ENCODE results near the gene SLC5A11. TPM values are rescaled to one million over a fixed set of nuclear protein-coding genes. Genes with fewer than 3 reads are reported as not detected.

SLC5A11 gene
- total RNA-seq, 4 donors from 2014 or later, result 6.8 TPM; not detected in 3

- no peaks in the 10 kb centered on the region for H3K9me3 ChIP-seq
- H3K4me3 ChIP-seq, result no peak overlapping the region
- intact Hi-C loops (cut with DNase I; ENCODE audit: low total_unique reads), result no loop called here
- H3K4me1 ChIP-seq, result no peaks in the 10 kb centered on the region
- no peak for TF ChIP-seq CTCF (IDR thresholded peaks at IDR 0.05)
- TF ChIP-seq POLR2AphosphoS5 (IDR thresholded peaks at IDR 0.05), result no peak
- no peak for TF ChIP-seq EP300 (IDR thresholded peaks at IDR 0.05; ENCODE audit: low read depth)
- TF ChIP-seq POLR2A (IDR thresholded peaks at IDR 0.05), result no peak
- no peaks in the 10 kb centered on the region for H3K27me3 ChIP-seq
- in situ Hi-C loops (cut with MboI; ENCODE audit: low pct_ligation_motif_present in 1 of 4, low pct_unique_long_range_greater_than_20kb in 1 of 4, low sequenced_read_pairs in 3 of 4), result loop anchor here in 1 of 4 donors (25.0 kb wide), 1 partner anchor 259 kb away; no protein-coding TSS in a partner anchor
- peaks cover 0 to 79% (median 32%) of the 10 kb centered on the region in 4 donors for H3K36me3 ChIP-seq
- 80 to 89% methylated on average over 3 to 9 of the region's 9 CpGs for WGBS, 2 donors (ENCODE audit: low coverage in 1 of 2)
- H3K27ac ChIP-seq, result no peak overlapping the region
- DNase-seq, result no peak
Observed at GRCh38 chr16:24821129-24821528, 24.6 kb upstream of the SLC5A11 start.

- Histone ChIP-seq H3K27ac (peak overlapping the region in 2 of 4 donors; percentile 2 to 5), H3K27me3 (no peaks in the 10 kb centered on the region), H3K4me3 (no peak overlapping the region), H3K9me3 (no peaks in the 10 kb centered on the region), H3K36me3 (peaks cover 0 to 78% (median 30%) of the 10 kb centered on the region in 4 donors), H3K4me1 (no peaks in the 10 kb centered on the region)
- no peak for DNase-seq
- in situ Hi-C loops (cut with MboI; ENCODE audit: low pct_ligation_motif_present in 1 of 4, low pct_unique_long_range_greater_than_20kb in 1 of 4, low sequenced_read_pairs in 3 of 4), result loop anchor here in 1 of 4 donors (25.0 kb wide), 1 partner anchor 260 kb away; no protein-coding TSS in a partner anchor
- TF ChIP-seq POLR2AphosphoS5 (IDR thresholded peaks at IDR 0.05) (peak in 2 of 3 donors; percentile 34 to 52), EP300 (IDR thresholded peaks at IDR 0.05; ENCODE audit: low read depth) (no peak)
- intact Hi-C loops (cut with DNase I; ENCODE audit: low total_unique reads), result no loop called here
- 83% methylated on average over 10 of the region's 10 CpGs; no CpG with 5 or more reads in 1 of the 2 donors for WGBS, 2 donors (ENCODE audit: low coverage in 1 of 2)
Observed at GRCh38 chr16:24822542-24822941, 23.2 kb upstream of the SLC5A11 start.

GRCh38 chr16:24822974-24823373 is 22.8 kb upstream of the SLC5A11 start:
- intact Hi-C loops (cut with DNase I; ENCODE audit: low total_unique reads) (no loop called here), in situ Hi-C loops (cut with MboI; ENCODE audit: low pct_ligation_motif_present in 1 of 4, low pct_unique_long_range_greater_than_20kb in 1 of 4, low sequenced_read_pairs in 3 of 4) (loop anchor here in 1 of 4 donors (25.0 kb wide), 1 partner anchor 261 kb away; no protein-coding TSS in a partner anchor)
- peak overlapping the region in 1 of 4 donors; percentile 5 for H3K27ac ChIP-seq
- 78% methylated on average over 8 of the region's 8 CpGs; no CpG with 5 or more reads in 1 of the 2 donors for WGBS, 2 donors (ENCODE audit: low coverage in 1 of 2)
- TF ChIP-seq POLR2AphosphoS5 (IDR thresholded peaks at IDR 0.05) (no peak), POLR2A (IDR thresholded peaks at IDR 0.05) (no peak), EP300 (IDR thresholded peaks at IDR 0.05; ENCODE audit: low read depth) (no peak), CTCF (IDR thresholded peaks at IDR 0.05) (no peak)
- peaks cover 0 to 78% (median 32%) of the 10 kb centered on the region in 4 donors for H3K36me3 ChIP-seq
- H3K4me1 ChIP-seq, result no peaks in the 10 kb centered on the region
- no peak overlapping the region for H3K4me3 ChIP-seq
- H3K27me3 ChIP-seq, result no peaks in the 10 kb centered on the region
- no peaks in the 10 kb centered on the region for H3K9me3 ChIP-seq
- DNase-seq, result no peak

- in situ Hi-C loops (cut with MboI; ENCODE audit: low pct_ligation_motif_present in 1 of 4, low pct_unique_long_range_greater_than_20kb in 1 of 4, low sequenced_read_pairs in 3 of 4), result no loop called here
- Histone ChIP-seq H3K27me3 (no peaks in the 10 kb centered on the region), H3K9me3 (no peaks in the 10 kb centered on the region), H3K27ac (no peak overlapping the region), H3K36me3 (peaks cover 0 to 50% (median 19%) of the 10 kb centered on the region in 4 donors), H3K4me3 (no peak overlapping the region), H3K4me1 (no peaks in the 10 kb centered on the region)
- TF ChIP-seq POLR2A (IDR thresholded peaks at IDR 0.05), result no peak
- TF ChIP-seq CTCF (IDR thresholded peaks at IDR 0.05), result no peak
- no peak for TF ChIP-seq EP300 (IDR thresholded peaks at IDR 0.05; ENCODE audit: low read depth)
- no peak for TF ChIP-seq POLR2AphosphoS5 (IDR thresholded peaks at IDR 0.05)
- 87 to 93% methylated on average over 3 to 10 of the region's 10 CpGs for WGBS, 2 donors (ENCODE audit: low coverage in 1 of 2)
- intact Hi-C loops (cut with DNase I; ENCODE audit: low total_unique reads), result no loop called here
- DNase-seq, result no peak
Observed at GRCh38 chr16:24825696-24826095, 20.1 kb upstream of the SLC5A11 start.
